DMS114 treated with DMSO at 0.1 percent for 48 hours (cell line): Measurements from ENCODE around the gene DBP.
"Not testable (repeated sequence)": the region's sequence is repeated elsewhere in the genome, so short reads cannot be mapped to it uniquely, and the experiment has no call there.

Experiments used
- DNase-seq: peaks from one replicate; lab custom pipeline; 2025; ENCODE audit not compliant: unreplicated experiment; lab: John Stamatoyannopoulos, UW

The DBP gene

GRCh38 chr19:48641850-48642249, 4.7 kb upstream of the DBP start:
- no peak for DNase-seq

- no peak for DNase-seq
Observed at GRCh38 chr19:48639483-48640375, 2.5 kb upstream of the DBP start.

GRCh38 chr19:48638831-48639381, 1.7 kb upstream of the DBP start:
- DNase-seq = no peak

DNA sequence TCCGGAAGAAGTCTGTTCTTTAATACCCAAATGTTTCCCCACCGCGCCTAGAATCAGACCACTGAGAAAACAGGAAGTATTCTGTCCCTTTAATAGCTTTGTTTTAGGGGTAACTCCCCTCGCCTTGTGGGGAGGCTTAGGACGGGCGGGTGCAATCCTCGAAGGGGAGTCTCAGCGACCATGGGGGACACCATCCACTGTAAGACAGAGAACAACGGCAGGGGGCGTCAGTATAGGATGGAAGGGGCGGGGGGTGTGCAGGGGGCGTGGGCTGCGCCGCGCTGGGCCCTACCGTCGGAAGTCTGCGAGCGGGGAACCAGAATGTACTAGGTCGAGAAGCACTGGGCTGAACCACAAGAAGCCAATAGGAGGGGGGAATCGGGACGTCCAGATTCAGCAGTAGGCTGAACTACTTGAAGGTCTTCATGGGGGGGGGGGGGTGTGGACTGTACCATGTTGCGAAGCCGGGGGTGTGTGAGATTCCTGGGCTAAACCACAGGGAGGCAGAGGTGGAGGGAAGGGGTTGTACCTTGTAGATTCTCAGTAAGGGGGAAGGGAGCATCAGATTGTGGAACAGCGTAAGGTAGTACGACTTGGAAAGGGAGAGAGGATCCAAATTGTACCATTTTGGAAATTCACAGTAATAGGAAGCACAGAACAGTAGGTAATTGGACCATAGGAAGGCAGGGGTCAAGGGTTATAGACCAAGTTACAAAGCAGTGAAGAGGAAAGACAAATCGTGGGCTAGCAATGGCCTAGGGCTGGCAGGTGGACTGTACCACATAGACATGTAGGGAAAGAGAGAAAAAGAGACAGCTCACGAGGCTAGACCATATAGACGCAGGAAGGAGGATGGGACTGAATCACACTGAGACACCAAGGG, 1.0 kb upstream of the DBP start:
- DNase-seq = peak; percentile 64

GRCh38 chr19:48637449-48637947, 319 bp upstream of the DBP start:
- peak; percentile 91 for DNase-seq

- no peak for DNase-seq
Observed at GRCh38 chr19:48635966-48636858, 967 bp downstream of the DBP start.

- DNase-seq = no peak
Observed at GRCh38 chr19:48635263-48635965, 1.8 kb downstream of the DBP start.

DNA sequence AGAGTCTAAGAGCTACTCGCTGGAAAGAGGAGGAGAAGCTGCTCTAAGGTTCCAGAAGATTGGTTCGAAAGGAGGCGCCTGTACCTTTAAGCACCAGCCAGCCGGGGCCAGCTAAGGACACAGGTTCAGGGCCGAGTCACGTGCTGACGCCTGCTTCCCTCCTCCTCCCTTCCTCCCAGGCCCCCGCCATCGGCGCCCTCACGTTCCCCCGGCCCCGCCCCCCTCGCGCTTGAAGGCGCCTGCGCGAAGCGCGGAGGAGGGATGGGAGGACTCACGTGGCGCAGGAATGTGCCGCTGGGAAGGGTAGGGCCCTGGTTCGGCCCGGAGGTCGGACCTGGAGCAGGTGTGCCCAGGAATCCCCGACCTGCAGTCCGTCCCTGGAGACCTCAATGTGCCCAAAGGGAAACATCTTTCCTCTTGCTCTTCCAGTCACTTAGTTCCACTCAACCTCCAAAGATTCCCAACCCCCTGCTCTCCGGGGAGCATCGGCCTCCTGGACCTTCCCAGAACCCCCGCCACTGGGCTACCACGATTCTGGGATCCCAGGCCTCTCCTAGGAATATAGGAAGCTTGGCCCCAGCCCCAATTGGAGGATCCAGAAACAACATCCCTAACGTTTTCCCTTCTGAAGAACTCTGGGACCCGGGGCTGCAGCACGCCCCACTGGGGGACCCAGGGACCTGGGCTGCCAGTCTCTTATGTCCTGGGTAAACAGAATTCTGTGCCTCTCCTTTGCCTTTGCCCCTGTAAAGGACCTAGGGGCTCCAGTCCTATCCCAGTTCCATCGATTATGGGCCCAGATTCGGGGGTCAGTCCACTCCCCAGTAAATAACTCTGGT, 2.5 kb downstream of the DBP start:
- peak; percentile 69 for DNase-seq

GRCh38 chr19:48634036-48634342, 3.2 kb downstream of the DBP start:
- DNase-seq = no peak

DNA sequence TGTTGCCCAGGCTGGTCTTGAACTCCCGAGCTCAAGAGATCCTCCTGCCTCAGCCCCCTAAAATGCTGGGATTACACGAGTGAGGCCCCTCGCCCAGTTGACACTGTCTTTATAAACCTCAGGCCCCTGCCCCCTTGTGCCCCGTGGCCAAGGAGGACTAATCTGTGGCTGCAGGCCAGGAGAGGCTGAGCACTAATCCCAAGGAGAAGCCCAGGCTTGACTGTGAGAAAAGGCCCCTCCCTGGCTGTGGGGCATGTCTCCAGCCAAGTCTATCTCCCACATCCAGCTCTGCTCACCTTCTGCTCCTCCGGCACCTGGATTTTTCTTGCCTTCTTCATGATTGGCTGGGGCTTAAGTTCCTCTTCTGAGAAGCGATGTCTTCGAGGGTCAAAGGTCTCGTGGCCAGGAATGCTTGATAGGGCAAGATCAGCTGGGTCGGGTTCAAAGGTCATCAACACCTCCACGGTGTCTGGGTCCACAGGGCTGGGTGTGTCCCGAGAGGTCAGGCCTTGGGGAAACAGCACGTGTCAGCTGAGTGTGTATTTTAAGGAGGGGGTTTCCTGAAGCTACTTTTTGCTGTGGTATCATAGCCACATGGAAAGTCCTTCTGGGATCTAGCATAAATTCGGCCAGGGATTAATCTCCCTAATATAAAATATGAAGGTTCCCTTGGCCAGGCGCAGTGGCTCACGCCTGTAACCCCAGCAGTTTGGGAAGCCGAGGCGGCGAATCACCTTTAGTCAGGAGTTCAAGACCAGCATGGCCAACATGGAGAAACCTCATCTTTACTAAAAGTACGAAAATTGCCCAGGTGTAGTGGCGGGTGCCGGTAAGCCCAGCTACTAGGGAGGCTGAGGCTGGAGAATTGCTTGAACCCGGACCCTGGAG, 3.8 kb downstream of the DBP start:
- no peak for DNase-seq

GRCh38 chr19:48632692-48633147, 4.5 kb downstream of the DBP start:
- no peak for DNase-seq

DNA sequence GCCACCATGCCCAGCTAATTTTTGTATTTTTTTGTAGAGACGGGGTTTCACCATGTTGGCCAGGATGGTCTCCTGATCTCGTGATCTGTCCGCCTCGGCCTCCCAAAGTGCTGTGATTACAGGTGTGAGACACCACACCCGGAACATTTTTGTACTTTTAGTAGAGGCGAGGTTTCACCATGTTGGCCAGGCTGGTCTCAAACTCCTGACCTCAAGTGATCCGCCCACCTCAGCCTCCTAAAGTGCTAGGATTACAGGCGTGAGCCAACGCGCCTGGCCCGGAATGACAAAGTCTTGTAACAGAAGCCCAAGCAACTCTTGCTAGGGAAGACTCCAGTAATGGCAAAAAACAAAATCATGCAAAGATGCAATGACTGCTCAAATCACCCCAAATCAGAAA, 4.9 kb downstream of the DBP start:
- not testable (repeated sequence) for DNase-seq

- DNase-seq = no peak
Observed at GRCh38 chr19:48631225-48631624, 6.0 kb downstream of the DBP start.

GRCh38 chr19:48630296-48631063, 6.7 kb downstream of the DBP start:
- DNase-seq = no peak

DNA sequence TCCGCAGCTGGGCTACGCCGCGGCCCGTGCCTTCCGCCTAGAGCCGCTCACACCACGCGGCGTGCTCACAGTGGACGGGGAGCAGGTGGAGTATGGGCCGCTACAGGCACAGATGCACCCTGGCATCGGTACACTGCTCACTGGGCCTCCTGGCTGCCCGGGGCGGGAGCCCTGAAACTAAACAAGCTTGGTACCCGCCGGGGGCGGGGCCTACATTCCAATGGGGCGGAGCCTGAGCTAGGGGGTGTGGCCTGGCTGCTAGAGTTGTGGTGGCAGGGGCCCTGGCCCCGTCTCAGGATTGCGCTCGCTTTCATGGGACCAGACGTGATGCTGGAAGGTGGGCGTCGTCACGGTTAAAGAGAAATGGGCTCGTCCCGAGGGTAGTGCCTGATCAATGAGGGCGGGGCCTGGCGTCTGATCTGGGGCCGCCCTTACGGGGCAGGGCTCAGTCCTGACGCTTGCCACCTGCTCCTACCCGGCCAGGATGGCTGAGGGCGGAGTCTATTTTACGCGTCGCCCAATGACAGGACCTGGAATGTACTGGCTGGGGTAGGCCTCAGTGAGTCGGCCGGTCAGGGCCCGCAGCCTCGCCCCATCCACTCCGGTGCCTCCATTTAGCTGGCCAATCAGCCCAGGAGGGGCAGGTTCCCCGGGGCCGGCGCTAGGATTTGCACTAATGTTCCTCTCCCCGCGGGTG, 7.4 kb downstream of the DBP start:
- DNase-seq = no peak

GRCh38 chr19:48629297-48629598, 7.9 kb downstream of the DBP start:
- no peak for DNase-seq
